Testis (tissue), 2 donors: ENCODE results near the gene CPO.
"Not testable (repeated sequence)": the region's sequence is repeated elsewhere in the genome, so short reads cannot be mapped to it uniquely, and the experiment has no call there.

Source experiments
- POLR2A ChIP-seq: fragments of 450-650 bp; IDR thresholded peaks from one replicate; pipeline ENCODE4 v1.6.1; 2017; ENCODE audit warnings: antibody characterized with exemption, mild to moderate bottlenecking, moderate library complexity
- TF ChIP-seq, protein P1 (sequence below), 3 experiments: fragments of 450-650 bp in 2 of 3; fragments of 200-600 bp in 1 of 3; sonication (generic) in 1 of 3; IDR thresholded peaks; one replicate each; pipeline ENCODE4 v1.5.1; 2016 to 2019; ENCODE audit warnings: antibody characterized with exemption in 3 of 3, mild to moderate bottlenecking in 2 of 3, moderate library complexity in 1 of 3

DNA sequence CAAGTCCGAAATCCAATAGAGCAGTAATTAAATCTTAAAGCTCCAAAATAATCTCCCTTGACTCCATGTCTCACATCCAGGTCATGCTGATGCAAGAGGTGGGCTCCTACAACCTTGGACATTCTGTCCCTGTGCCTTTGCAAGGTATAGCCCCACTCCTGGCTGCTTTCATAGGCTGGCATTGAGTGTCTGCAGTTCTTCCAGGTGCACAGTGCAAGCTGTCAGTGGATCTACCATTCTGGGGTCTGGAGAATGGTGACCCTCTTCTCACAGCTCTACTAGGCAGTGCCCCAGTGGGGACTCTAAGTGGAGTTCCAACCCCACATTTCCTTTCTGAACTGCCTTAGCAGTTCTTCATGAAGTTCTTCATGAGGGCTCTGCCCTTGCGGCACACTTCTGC lies 14.1 kb downstream of the CPO start:
- TF ChIP-seq, protein P1, sequence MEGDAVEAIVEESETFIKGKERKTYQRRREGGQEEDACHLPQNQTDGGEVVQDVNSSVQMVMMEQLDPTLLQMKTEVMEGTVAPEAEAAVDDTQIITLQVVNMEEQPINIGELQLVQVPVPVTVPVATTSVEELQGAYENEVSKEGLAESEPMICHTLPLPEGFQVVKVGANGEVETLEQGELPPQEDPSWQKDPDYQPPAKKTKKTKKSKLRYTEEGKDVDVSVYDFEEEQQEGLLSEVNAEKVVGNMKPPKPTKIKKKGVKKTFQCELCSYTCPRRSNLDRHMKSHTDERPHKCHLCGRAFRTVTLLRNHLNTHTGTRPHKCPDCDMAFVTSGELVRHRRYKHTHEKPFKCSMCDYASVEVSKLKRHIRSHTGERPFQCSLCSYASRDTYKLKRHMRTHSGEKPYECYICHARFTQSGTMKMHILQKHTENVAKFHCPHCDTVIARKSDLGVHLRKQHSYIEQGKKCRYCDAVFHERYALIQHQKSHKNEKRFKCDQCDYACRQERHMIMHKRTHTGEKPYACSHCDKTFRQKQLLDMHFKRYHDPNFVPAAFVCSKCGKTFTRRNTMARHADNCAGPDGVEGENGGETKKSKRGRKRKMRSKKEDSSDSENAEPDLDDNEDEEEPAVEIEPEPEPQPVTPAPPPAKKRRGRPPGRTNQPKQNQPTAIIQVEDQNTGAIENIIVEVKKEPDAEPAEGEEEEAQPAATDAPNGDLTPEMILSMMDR (IDR thresholded peaks at IDR 0.05), result not testable (repeated sequence)
- TF ChIP-seq POLR2A, result not testable (repeated sequence)
